HG03175 (cell line): ENCODE results near the gene ZNF554.
A peak's percentile ranks its signal among the peaks of the same experiment; 100 is the strongest.

ENCODE experiments used
- ATAC-seq: cut with Tn5 transposase; IDR thresholded peaks from one replicate; pipeline ENCODE4 v1.9.1; 2021; ENCODE audit warnings: mild to moderate bottlenecking, moderate library complexity; ENCODE audit not compliant: unreplicated experiment

The ZNF554 gene

DNA sequence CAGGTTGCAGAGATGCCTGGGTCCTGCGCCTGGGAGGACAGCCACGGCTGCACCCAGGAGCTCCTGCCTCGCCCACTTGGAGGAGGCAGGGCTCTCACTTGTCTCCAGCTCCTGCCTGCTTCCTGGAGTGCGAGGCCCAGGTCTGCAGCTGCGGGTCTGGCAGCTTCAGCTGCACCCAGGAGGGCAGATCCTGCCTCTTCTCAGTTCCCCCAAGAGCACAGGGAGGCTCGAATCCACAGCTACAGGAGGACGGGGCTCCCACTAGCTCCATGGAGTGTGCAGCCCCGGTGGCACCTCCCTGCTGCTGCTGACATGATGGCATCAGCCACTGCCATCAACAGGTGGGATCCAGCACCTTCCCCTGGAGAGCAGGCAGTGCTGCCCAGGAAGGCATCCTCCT, 4.5 kb downstream of the ZNF554 start:
- no peak for ATAC-seq

DNA sequence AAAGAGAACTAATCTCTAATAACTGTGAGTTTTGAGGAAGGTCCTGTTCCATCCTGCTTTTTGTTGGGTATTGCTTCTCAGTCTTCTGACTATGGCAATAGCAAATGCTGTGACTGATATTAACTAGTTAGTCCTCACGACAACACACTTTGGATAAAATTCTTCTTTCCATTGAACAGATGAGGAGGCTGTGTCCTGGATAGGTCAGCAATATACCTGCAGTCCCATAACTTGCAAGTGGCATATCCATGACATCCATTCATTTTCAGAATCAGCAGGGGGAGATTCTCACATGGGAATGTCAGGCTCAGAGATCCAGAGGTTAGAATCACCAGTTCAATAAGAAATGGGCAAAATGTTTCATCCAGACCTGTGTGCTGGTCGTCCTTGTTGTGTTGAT, 7.4 kb downstream of the ZNF554 start:
- ATAC-seq: no peak

DNA sequence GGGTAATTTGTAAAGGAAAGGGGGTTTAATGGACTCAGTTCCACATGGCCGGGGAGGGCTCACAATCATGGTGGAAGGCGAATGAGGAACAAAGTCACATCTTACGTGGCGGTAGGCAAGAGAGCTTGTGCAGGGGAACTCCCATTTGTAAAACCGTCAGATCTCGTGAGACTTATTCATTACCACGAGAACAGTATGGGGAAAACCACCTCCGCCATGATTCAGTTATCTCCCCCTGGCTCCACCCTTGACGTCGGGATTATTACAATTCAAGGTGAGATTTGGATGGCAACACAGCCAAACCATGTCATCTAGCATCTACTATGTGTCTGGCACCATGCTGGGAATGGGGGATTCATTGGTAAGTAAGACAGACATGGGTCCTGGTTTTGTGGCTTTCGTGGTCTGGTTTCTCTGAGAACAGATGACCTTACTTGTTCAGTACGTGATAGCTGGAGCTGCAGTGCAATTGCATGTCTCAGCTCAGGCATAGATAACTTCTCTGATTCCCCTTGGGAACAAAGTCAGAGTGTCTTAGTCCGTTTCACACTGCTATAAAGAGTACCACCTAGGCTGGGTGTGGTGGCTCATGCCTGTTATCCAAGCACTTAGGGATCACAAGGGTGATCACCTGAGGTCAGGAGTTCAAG, 8.3 kb downstream of the ZNF554 start:
- ATAC-seq: no peak

DNA sequence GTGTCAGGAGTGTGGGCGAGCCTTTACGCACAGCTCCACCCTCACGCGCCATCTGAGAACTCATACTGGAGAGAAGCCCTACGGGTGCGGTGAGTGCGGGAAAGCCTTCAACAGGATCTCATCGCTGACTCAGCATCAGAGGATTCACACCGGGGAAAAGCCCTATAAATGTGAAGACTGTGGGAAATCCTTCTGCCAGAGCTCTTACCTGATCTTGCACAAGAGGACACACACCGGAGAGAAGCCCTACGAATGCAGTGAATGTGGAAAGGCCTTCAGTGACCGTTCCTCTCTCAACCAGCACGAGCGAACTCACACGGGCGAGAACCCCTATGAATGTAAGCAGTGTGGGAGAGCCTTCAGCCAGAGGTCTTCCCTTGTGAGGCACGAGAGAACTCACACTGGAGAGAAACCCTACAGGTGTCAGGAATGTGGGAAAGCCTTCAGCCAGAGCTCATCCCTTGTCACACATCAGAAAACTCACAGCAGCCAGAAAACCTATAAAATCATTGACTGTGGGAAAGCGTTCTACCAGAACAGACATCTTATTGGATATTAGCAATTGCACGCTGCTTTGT, 14.7 kb downstream of the ZNF554 start:
- ATAC-seq: no peak

DNA sequence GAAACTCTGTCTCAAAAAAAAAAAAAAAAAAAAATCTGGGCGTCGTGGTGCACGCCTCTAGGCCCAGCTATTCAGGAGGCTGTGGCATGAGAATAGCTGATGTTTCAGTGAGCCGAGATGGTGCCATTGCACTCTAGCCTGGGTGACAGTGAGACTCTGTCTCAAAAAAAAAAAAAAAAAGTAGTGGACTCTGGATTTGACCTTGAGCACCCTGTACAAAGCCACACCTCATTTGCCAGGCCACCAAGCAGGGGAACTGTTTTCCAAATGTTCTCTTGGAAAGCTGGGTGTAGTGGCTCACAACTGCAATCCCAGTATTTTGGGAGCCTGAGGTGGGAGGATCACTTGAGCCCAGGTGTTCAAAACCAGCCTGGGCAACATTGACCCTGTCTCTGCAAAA, 17.8 kb downstream of the ZNF554 start:
- ATAC-seq: no peak

DNA sequence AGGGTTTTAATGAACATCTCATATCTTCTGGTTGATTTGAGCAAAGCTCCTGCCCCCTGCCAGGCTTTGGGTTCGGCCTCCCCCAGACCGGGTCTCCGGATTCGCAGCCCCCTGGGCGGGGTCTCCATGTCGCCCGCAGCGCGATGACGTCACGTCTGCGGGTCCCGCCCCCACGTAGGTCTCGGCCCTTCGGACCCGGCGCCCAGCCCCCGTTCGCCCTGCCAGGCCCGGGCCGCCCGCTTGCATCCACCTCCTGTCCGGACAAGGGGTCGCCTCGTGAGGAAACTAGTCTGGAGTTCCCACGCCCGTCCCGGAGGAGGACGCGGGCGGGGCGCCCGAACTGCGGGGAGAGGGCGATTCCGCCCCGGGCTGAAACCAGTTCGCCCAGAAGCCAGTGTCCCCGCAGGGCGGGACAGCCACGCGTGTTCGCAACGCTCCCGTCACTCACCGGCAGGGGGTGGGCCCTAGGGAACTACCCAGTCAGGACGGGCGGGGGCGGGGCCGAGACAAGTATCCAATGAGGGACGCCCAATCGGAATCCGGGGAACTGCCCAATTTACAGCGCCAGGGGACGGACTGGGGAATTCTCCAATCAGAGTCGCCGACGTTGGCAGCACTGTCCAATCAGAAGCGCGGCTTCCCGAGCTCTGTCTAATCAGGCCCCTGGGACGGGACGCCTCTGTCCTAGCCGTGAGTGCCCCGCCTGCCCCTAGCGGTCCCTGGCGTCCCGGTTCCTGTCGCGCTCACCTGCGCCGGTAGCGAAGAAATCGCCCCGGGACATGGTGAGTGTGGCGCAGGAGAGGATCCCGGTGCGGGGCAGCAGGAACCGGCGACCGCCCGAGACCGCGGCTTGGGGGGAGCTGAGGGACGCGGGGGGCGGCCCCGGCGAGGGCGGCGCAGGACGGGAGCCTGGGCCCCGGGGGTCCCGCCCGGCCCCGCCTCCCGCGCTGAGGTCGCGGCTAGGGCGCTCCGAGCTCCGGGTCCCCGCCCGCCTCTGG, 21.4 kb downstream of the ZNF554 start, which contains the start of gene ZNF555:
ZNF555 (plus strand) TSS at position 682 of the 998 bp plus-strand sequence; CDS start at position 780, 98 bp downstream.
- peak; percentile 95 for ATAC-seq

DNA sequence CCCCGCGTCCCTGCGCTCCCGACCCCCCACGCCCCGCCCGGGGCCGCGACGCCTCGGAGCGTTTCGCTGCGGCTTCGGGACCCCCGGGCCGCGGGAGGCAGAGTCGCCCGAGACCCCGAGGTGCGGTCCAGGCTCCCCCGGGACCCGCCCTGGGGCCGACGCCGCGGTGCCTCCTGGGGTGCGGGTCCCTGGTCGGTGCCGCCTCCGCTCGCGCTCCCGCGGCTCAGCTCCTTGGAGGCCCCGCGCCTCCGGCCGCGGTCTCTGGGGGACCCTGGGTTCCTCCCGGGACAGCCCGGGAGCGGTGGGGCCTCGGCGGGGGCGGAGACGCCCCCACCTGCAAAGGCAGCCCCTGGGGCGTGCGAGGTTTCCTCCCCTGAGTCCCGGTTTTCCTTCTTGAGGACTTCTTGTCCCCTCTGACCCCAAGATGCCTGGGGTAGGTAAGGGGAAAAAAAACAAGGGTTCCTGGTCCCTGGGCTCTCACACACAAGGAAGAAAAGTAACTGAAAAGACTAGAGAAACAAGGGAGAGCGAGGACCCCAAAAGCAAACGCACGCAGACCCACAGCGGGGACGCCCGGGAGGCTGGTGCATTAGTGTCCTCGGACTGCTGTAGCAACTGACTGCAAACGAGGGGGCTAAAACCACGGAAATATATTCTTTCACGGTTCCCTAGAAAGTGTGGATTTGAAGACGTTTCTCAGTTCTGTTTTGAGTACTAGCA, 22.3 kb downstream of the ZNF554 start:
- no peak for ATAC-seq

DNA sequence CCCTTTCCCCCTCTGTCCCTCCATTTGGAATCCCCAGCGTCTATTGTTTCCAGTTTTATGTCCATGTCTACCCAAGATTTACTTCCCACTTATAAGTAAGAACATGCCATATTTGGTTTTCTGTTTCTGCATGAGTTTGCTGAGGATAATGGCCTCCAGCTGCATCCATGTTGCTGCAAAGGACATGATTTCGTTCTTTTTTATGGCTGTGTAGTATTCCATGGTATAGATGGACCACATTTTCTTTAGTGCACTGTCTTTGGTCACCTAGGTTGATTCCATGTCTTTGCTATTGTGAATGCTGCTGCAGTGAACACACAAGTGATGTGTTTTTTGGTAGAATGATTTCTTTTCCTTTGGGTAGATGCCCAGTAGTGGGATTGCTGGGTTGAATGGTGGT, 25.4 kb downstream of the ZNF554 start:
- no peak for ATAC-seq

DNA sequence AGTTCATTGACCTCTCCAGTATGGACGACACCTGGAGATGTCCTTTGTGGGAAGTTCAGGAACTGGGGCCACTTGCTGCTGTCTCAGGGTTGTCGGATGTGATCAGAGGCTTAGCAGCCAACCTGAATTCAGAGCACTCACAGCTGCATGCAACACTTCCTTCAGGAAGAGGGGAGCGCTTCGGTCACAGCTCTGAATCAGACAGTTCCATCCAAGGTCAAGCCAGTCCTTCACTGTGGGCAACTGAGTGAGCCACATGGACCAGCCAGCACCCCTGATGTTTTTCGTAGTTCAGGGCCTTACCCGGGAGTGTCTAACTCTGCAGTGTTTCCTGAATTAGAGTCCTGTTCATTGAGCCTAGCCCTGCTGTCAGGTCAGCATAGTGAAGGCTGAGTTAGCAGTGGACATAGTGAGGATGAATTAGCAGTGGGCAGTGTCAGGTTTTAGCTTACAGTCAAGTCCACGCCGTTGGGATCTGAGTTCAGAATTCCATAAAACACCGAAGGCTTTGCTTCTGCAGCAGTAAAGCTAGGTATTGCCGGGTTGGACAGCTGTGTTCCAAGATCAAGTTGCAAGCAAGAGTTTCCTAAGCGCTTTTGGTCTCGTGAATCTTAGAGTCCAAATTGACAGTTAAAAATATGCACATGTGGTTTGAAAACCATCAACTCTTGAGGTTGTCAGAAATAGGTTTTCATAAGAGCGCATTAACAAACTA, 26.7 kb downstream of the ZNF554 start:
- no peak for ATAC-seq

DNA sequence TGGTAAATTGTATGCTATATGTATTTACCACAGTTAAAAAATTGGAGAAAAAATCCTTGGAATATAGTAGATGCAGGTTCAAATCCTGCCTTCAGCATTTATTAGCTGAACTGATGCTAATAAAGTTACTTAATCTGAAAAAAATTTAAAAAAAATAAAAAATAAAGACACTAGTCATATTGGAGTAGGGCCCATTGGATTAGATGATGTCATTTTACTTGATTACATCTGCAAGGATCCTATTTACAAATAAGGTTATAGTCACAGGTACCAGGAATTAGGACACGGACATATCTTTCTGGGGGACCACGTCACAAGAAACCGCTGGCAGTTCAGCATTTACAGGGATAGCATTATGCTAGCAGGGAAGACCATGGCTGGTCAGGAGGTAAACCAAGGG, 27.8 kb downstream of the ZNF554 start:
- no peak for ATAC-seq

DNA sequence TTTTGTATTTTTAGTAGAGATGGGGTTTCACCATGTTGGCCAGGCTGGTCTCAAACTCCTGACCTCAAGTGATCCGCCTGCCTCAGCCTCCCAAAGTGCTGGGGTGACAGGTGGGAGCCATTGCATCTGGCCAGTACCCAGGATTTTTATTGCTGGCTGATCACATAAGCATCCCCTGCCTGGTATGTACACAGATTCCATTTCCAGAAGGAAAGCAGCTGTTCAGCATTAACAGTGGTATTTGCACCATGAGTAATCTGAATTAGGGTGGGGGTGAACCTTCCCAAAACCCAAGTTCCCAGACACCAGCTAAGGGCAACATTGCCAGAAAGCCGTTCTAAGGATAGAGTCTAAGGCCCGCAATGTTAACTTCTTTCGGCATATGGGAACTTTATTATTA, 28.9 kb downstream of the ZNF554 start:
- ATAC-seq: no peak

DNA sequence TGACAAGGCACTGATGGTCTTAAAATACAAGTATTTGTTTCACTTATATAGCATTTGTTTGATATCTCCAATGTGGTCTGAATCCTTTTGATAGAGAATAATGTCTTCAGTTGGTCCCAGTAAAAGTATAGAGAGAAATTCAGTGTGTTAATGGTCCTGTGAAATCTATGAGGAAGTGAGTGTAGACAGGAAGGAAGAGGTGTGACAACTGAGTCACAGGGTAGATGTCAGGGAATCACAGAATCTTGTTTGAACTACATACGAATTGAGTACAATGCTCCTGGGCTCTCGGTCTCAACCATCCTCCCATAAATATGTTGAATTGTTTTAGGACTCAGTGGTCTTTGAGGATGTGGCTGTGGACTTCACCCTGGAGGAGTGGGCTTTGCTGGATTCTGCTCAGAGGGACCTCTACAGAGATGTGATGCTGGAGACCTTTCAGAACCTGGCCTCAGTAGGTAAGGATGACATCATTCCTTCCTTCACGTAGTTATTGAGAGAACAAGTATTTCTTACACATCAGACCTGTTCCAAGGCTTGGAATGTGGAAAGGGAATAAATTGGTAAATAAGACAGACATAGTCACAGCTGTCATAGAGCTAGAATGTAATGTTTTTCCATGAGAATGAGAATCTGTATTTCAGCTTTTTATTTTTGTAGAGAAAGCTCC, 30.7 kb downstream of the ZNF554 start:
- ATAC-seq: no peak

DNA sequence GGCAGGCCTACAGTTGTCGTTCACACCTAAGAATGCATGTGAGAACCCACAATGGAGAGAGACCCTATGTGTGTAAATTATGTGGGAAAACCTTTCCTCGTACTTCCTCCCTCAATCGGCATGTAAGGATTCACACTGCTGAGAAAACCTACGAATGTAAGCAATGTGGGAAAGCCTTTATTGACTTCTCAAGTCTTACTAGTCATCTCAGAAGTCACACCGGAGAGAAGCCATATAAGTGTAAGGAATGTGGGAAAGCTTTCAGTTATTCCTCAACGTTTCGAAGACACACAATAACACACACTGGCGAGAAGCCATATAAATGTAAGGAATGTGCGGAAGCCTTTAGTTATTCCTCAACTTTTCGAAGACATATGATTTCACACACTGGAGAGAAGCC, 32.9 kb downstream of the ZNF554 start:
- no peak for ATAC-seq

DNA sequence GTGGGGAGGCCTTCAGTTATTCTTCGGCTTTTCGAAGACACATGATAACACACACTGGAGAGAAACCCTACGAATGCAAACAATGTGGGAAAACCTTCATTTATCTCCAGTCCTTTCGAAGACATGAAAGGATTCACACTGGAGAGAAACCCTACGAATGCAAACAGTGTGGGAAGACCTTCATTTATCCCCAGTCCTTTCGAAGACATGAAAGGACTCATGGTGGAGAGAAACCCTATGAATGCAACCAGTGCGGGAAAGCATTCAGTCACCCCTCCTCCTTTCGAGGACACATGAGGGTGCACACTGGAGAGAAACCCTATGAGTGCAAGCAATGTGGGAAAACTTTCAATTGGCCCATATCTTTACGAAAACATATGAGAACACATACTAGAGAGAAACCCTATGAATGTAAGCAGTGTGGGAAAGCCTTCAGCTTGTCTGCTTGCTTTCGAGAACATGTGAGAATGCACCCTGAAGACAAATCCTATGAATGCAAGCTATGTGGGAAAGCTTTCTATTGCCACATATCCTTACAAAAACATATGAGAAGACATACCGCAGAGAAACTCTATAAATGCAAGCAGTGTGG, 33.4 kb downstream of the ZNF554 start:
- no peak for ATAC-seq

DNA sequence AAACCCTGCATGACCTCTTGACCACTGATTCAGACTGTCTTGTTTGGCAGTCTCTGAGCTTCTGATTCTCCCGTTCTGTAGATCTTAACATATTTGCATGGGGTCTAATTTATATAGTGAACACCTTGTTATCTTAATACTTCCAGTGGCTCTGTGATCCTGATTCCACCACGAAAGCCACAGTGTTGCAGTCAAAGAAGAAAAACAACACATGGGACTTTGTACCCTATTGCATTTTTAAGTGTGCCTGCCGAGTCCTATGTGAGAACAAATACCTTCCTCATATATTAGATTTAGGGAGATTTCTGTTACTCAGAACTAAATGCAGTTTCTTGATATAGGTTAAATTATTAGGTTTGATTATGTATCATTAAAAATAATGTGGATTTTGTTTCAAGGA, 35.2 kb downstream of the ZNF554 start:
- ATAC-seq: no peak

DNA sequence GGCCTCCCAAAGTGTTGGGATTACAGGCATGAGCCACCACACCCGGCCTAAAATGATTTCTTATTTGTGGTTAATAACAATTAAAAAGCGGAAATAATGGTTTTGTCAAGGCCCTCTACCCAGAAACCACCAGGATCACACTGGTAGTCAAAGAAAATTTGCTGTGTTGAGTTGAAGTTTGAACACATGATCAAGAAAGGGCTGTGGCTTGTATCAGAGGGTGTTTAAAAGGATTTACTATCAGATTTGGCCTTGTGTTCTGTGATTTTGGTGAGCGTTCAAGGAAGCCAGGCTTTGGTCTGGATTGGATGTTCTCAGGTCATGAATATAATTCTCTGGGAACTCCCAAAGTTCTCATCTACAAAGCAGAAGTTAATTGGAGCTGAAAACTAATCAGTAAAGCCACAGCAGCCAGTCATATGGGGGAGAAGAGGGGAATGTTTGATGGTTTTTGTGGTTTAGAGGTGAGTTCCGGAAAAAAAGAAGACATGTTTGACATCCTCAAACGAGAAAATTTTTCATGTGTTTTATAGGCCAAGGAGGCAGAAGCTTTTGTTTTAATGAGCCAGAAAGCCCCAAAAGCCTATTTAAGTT, 36.9 kb downstream of the ZNF554 start:
- ATAC-seq: no peak

DNA sequence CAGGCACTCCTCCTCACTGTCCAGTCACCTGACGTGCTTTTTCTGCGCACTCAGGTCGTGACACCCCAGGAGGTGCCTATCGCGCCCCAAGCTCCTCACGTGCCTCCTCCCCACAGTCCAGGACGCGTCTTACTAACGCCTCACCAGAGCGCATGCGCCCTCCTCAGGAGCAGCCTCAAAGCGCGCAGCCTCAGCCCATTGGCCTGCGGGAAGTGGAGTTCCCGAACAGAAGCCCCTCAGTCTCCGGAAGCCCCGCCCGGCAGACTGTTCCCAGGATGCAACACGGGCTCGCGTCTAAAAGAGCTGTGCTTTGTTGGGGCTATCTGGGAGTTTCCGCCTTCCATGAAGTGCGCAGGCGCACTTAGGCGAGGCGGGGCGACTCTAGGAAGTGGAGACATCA, 39.2 kb downstream of the ZNF554 start:
- ATAC-seq: no peak

DNA sequence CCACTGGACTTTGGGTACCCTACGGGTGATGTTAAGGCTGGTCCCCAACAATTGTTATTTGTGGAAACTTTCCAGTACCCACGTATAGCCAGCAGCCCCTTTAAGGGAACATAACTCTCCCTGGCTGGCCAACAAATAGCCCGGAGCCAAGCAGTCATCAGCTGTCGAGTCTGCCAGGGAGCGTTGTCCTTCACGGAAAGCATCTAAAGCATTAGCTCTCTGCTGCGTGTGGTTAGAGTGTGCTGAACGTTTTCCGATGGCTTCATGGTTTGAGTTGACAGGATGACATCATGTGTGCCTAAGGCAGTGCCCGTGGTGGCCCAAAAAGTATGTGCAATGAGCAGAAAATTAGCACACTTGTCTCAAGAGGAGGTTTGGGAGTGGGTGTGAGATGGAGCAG, 44.1 kb downstream of the ZNF554 start:
- ATAC-seq: no peak
